Large intestine (tissue), 3 donors: ENCODE results near the gene PTPRG. TPM values are rescaled to one million over a fixed set of nuclear protein-coding genes. Genes with fewer than 3 reads are reported as not detected.
A peak's percentile ranks its signal among the peaks of the same experiment; 100 is the strongest.

Experiments
- DNase-seq, 2 donors: peaks; one replicate each; pipeline versions ENCODE4 v3.0.0 to v3.0.0-alpha.2; 2013
- H3K27ac ChIP-seq: one replicate; pipeline ENCODE4 v1.5.1; 2013; ENCODE audit warnings: low read length
- H3K27me3 ChIP-seq: 2 replicates; pipeline ENCODE4 v1.6.1; 2013; ENCODE audit warnings: low read length; ENCODE audit not compliant: control insufficient read depth, insufficient read depth
- H3K36me3 ChIP-seq: 2 replicates; pipeline ENCODE4 v1.6.1; 2013; ENCODE audit warnings: low read length; ENCODE audit not compliant: control insufficient read depth, insufficient read depth
- H3K4me1 ChIP-seq: one replicate; pipeline ENCODE4 v1.6.1; 2013; ENCODE audit warnings: low read length; ENCODE audit not compliant: control insufficient read depth, insufficient read depth
- H3K4me3 ChIP-seq: one replicate; pipeline ENCODE4 v1.5.1; 2013; ENCODE audit warnings: low read length
- H3K9me3 ChIP-seq: one replicate; pipeline ENCODE4 v1.6.1; 2013; ENCODE audit warnings: mild to moderate bottlenecking, low read depth, low read length, moderate library complexity; ENCODE audit not compliant: control insufficient read depth
- WGBS: methylation state at CpG from one replicate; pipeline ENCODE4 v1.1.5; 2013; ENCODE audit warnings: low lambda C conversion rate; ENCODE audit not compliant: insufficient coverage; 5-methylcytosine and 5-hydroxymethylcytosine counted together
- polyA plus RNA-seq: library from polyadenylated mRNA; unstranded; fragments of 120-200 nt; gene quantifications from one replicate; pipeline ENCODE4 v1.2.1, GENCODE V29; 2013

Gene PTPRG
- polyA plus RNA-seq, 1 donor = 18.3 TPM

GRCh38 chr3:62090066-62090465 lies 528.7 kb downstream of the PTPRG start:
- Histone ChIP-seq H3K27ac (no peak overlapping the region), H3K4me3 (no peak overlapping the region), H3K9me3 (no peaks in the 10 kb centered on the region), H3K27me3 (no peaks in the 10 kb centered on the region), H3K4me1 (no peaks in the 10 kb centered on the region), H3K36me3 (no peaks in the 10 kb centered on the region)
- 80% methylated on average over 1 of the region's 2 CpGs for WGBS
- no peak for DNase-seq

- Histone ChIP-seq H3K36me3 (no peaks in the 10 kb centered on the region), H3K4me1 (no peaks in the 10 kb centered on the region), H3K9me3 (no peaks in the 10 kb centered on the region), H3K4me3 (no peak overlapping the region), H3K27me3 (no peaks in the 10 kb centered on the region), H3K27ac (no peak overlapping the region)
- WGBS = no CpG with 5 or more reads among the region's 5 CpGs
- DNase-seq = no peak
These were observed 529.1 kb downstream of the PTPRG start for GRCh38 chr3:62090519-62090918.

DNA sequence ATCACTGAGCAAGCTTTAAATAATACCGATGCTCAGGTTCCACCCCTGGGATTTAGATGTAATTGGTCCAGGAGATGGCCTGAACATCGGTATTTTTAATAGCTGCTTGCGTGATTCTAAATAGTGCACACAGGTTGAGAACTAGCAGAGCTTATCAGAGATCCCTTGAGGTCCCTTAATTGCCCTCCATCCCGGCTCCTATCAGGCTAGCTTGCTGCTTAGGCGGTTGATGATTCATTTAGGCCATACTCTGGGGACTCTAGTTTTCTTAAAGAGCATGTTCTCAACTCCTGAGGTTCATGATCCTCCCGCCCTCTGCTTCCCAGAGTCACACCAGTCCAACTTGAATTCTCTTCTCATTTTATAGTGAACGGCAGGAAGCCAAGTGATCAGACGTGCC lies 531.7 kb downstream of the PTPRG start:
- Histone ChIP-seq H3K4me3 (no peak overlapping the region), H3K27me3 (no peaks in the 10 kb centered on the region), H3K27ac (no peak overlapping the region), H3K36me3 (no peaks in the 10 kb centered on the region), H3K4me1 (no peaks in the 10 kb centered on the region), H3K9me3 (no peaks in the 10 kb centered on the region)
- WGBS = no CpG with 5 or more reads among the region's 8 CpGs
- peak; percentile 9 to 10 for DNase-seq

GRCh38 chr3:62094461-62094860 lies 533.1 kb downstream of the PTPRG start:
- H3K27me3 ChIP-seq = no peaks in the 10 kb centered on the region
- no CpG with 5 or more reads among the region's 5 CpGs for WGBS
- no peak overlapping the region for H3K27ac ChIP-seq
- no peak overlapping the region for H3K4me3 ChIP-seq
- H3K9me3 ChIP-seq = no peaks in the 10 kb centered on the region
- no peaks in the 10 kb centered on the region for H3K36me3 ChIP-seq
- no peak for DNase-seq
- H3K4me1 ChIP-seq = no peaks in the 10 kb centered on the region

GRCh38 chr3:62095080-62095479 lies 533.7 kb downstream of the PTPRG start:
- DNase-seq = no peak
- Histone ChIP-seq H3K4me3 (no peak overlapping the region), H3K4me1 (no peaks in the 10 kb centered on the region), H3K9me3 (no peaks in the 10 kb centered on the region), H3K27me3 (no peaks in the 10 kb centered on the region), H3K36me3 (no peaks in the 10 kb centered on the region), H3K27ac (no peak overlapping the region)
- WGBS = 100% methylated on average over 2 of the region's 7 CpGs

GRCh38 chr3:62095756-62096155 lies 534.4 kb downstream of the PTPRG start:
- H3K4me3 ChIP-seq = no peak overlapping the region
- DNase-seq = no peak
- no peak overlapping the region for H3K27ac ChIP-seq
- no peaks in the 10 kb centered on the region for H3K9me3 ChIP-seq
- H3K36me3 ChIP-seq = no peaks in the 10 kb centered on the region
- H3K4me1 ChIP-seq = no peaks in the 10 kb centered on the region
- WGBS = 100% methylated on average over 1 of the region's 2 CpGs
- H3K27me3 ChIP-seq = no peaks in the 10 kb centered on the region

DNA sequence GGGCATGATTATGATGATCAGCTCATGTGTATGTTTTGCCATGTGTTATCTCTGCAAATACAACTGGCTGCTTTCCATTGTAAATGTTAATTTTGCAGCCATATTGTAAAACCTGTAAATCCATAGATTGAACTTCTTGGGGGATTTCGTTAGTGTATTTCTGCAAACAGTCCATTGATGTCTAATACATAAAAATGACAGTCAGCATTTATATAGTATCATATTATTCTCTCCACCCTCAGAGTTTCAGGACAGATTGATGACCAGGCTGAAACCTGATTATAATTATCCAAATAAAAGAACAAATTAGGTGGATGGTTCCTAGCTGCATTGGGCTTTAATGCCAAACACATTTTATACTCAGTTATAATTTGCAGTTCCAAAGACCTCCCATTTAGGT lies 535.1 kb downstream of the PTPRG start:
- 100% methylated on average over 1 of the region's 1 CpG for WGBS
- Histone ChIP-seq H3K4me3 (no peak overlapping the region), H3K9me3 (no peaks in the 10 kb centered on the region), H3K27me3 (no peaks in the 10 kb centered on the region), H3K4me1 (no peaks in the 10 kb centered on the region), H3K27ac (no peak overlapping the region), H3K36me3 (no peaks in the 10 kb centered on the region)
- DNase-seq = no peak

GRCh38 chr3:62097121-62097520 lies 535.8 kb downstream of the PTPRG start:
- no peaks in the 10 kb centered on the region for H3K9me3 ChIP-seq
- H3K4me1 ChIP-seq = no peaks in the 10 kb centered on the region
- 86% methylated on average over 1 of the region's 9 CpGs for WGBS
- H3K27me3 ChIP-seq = no peaks in the 10 kb centered on the region
- H3K27ac ChIP-seq = no peak overlapping the region
- peak; percentile 22 to 30 for DNase-seq
- H3K36me3 ChIP-seq = no peaks in the 10 kb centered on the region
- H3K4me3 ChIP-seq = no peak overlapping the region

- Histone ChIP-seq H3K36me3 (no peaks in the 10 kb centered on the region), H3K4me3 (no peak overlapping the region), H3K27me3 (no peaks in the 10 kb centered on the region), H3K4me1 (no peaks in the 10 kb centered on the region), H3K9me3 (no peaks in the 10 kb centered on the region), H3K27ac (no peak overlapping the region)
- WGBS = 100% methylated on average over 1 of the region's 4 CpGs
- no peak for DNase-seq
These were observed 537.4 kb downstream of the PTPRG start for GRCh38 chr3:62098646-62099365.

- Histone ChIP-seq H3K27ac (no peak overlapping the region), H3K4me1 (no peaks in the 10 kb centered on the region), H3K9me3 (no peaks in the 10 kb centered on the region), H3K36me3 (no peaks in the 10 kb centered on the region), H3K27me3 (no peaks in the 10 kb centered on the region), H3K4me3 (no peak overlapping the region)
- DNase-seq = no peak
- WGBS = 74% methylated on average over 3 of the region's 7 CpGs
These were observed 539.1 kb downstream of the PTPRG start for GRCh38 chr3:62100282-62100989.

GRCh38 chr3:62101488-62101887 lies 540.1 kb downstream of the PTPRG start:
- no peaks in the 10 kb centered on the region for H3K4me1 ChIP-seq
- H3K9me3 ChIP-seq = no peaks in the 10 kb centered on the region
- no peak overlapping the region for H3K4me3 ChIP-seq
- H3K27ac ChIP-seq = no peak overlapping the region
- H3K27me3 ChIP-seq = no peaks in the 10 kb centered on the region
- no peak for DNase-seq
- no peaks in the 10 kb centered on the region for H3K36me3 ChIP-seq
- no CpG with 5 or more reads among the region's 1 CpG for WGBS
